Measurements from ENCODE around the gene ZNF648. TPM values are rescaled to one million over a fixed set of nuclear protein-coding genes. Genes with fewer than 3 reads are reported as not detected.

Gene ZNF648
- total and polyA plus RNA-seq, 9 donors, result 0.12 to 2.4 (median 0.73) TPM

DNA sequence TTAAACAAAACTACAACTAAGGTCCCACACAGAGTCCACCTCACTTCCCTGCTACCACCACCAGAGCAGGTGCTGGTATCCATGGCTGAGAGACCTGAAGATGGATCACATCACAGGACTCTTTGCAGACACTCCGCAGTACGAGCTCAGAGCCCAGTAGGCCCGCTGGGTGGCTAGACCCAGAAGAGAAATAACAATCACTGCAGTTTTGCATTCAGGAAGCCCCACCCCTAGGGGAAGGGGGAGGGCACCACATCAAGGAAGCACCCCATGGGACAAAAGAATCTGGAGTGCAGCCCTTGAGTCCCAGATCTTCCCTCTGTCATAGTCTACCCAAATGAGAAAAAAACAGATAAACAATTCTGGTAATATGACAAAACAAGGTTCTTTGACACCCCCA, 56.9 kb downstream of the ZNF648 start:
- Histone ChIP-seq H3K4me1 (ENCODE audit: insufficient read depth) (no peaks in the 10 kb centered on the region), H3K27ac (no peak overlapping the region), H3K36me3 (no peaks in the 10 kb centered on the region), H3K4me3 (no peak overlapping the region), H3K9me3 (no peaks in the 10 kb centered on the region), H3K27me3 (no peaks in the 10 kb centered on the region)
- TF ChIP-seq EP300 (IDR thresholded peaks at IDR 0.05) (no peak), POLR2A (IDR thresholded peaks at IDR 0.05) (no peak)
- WGBS, 3 donors, result 82 to 91% (median 87%) methylated on average over 3 of the region's 3 CpGs
- DNase-seq, result no peak
- intact Hi-C loops (cut with DNase I), result no loop called here

All from ovary (tissue), 9 donors.